ENCODE measurements around the gene ATOH7.

- TF ChIP-seq CTCF (conservative IDR thresholded peaks at IDR 0.05) (no peak), EZH2 (IDR thresholded peaks at IDR 0.05; ENCODE audit: low read depth) (no peak)
Measured at GRCh38 chr10:68251625-68252495, 19.9 kb upstream of the ATOH7 start.

All from PC-9 (cell line).